Dermis microvascular lymphatic vessel endothelial cell (primary cell): Measurements from ENCODE around the gene MARCHF6. TPM values are rescaled to one million over a fixed set of nuclear protein-coding genes. Genes with fewer than 3 reads are reported as not detected.
"Not testable (repeated sequence)": the region's sequence is repeated elsewhere in the genome, so short reads cannot be mapped to it uniquely, and the experiment has no call there.

Experiments
- DNase-seq, 2 donors: peaks; one replicate each; pipeline versions ENCODE4 v3.0.0 to v3.0.0-alpha.2; 2010; ENCODE audit warnings: low read depth in 2 of 2
- total RNA-seq: library from RNA; depleted of rRNA; stranded (reverse); fragments of >200 nt; gene quantifications from 2 replicates; pipeline ENCODE4 v1.2.1, GENCODE V29; 2014

MARCHF6 gene
- total RNA-seq, 1 donor from 2014 or later = 34.5 TPM

DNA sequence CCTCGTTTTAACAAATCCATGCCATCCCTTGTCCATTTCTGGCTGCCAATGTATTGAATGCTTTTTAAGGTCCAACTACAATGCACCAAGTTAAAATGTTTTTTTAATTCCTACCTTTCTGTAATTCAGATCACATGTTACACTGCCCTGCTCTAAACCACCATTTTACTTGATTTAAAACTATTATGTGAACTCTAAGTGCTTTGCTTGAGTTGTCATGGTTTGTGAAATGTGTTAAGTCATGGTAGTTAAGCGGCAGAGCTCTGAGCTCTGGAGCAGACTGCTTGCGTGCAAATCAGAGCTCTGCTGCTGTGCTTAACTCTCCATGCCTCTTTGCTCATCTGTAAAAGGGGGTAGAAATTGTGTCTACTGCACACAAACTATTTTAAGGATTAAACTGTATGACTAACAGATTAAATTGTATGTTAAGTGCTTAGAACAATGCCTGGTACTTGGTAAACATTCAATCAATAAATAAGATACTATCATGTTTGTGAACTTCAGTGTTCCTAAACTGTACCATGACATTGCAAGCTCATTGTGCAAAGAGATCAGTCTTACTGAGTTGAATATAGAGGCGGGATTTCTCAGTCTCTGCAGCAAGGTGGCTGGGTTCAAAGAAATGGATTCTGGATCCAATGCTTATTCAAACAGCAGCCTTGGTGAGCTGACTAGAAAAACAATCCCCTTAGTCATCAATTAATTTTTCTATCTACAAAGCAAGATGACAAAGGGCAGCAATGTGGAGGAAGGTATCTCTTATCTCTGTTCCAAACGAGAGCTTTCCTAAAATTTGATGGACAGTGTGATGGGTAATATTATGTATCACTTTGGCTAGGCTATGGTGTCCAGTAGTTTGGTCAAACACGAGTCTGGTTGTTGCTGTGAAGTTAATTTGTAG, 29.7 kb upstream of the MARCHF6 start:
- DNase-seq = no peak

DNA sequence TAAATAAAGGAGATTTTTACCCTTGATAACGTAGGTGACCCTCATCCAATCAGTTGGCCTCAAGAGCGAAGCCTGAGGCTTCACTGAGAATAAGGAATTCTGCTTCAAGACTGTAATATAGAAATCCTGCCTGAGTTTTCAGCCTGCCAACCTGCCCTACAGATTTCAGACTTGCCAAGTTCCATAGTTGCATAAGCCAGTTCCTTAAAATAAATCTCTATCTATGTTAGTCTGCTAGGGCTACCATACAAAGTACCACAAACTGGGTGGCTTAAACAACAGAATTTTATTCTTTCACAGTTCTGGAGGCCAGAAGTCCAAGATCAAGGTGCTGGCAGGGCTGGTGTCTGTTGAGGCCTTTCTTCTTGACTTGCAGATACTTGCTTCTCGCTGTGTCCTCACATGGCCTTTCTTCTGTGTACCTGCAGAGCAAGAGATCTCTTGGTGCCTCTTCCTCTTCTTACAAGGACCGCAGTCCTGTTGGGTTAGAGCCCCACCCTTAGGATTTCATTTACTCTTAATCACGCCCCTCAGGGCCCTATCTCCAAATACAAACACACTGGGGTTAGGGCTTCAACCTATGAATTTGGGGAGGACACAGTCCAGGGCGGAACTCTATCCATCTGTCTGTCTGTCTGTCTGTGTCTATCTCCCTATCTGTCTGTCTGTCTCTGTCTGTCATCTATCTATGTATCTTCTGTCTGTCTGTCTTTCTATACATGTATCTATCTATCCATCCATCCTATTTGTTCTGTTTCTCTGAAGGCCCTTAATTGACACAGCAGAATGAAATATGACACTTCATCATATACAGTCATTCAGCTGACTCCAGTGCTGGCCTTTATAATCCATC, 28.8 kb upstream of the MARCHF6 start:
- DNase-seq = no peak

DNA sequence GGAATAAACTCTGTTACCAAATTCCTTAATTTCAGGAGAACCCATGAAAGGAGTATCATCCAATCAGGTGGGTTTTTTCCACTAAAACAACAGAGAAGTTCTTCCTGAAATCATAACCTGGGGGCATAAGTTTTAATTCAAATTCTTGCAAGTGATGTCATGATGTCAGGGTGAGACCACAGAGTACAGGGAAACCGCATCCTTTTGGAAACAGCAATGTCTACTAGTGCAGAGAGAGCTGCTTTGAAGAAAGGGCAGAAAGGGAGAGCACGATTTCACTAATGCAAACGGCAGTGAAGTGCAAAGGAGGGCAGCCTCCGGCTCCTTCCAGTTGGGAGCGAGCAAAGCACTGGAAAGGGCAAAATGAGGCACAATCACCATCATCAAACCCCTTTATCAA, 25.2 kb upstream of the MARCHF6 start:
- no peak for DNase-seq

GRCh38 chr5:10329446-10329819, 24.1 kb upstream of the MARCHF6 start:
- DNase-seq = no peak

DNA sequence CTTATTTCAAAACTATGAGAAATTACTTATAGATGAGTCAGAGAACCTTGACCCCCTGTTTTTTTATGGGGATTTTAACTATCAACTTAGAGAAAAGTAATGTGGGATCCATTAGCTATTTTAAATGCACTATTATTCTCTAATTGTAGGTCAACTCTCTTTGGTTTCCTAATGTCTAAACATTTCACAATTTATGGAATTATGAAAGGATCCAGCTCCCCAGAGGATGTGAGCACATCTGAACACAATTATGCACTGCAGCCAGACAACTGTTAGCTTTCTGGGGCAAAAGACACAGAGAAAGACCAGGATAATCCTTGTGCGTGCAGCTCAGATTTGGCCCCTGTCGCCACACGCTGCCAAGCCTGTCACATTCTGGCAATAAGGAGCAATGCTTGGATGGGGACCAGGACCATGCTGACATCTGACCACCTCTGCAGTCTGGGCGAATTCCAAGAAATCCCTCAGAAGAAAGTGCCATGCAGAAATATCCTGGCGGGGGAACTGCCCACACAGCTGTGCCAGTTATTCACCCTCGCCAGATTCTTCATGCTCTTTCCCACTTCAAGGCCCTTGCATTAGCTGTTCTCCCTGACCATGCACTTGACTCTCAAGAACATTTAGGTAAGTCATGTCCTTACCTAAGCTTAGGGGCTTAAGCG, 23.5 kb upstream of the MARCHF6 start:
- DNase-seq = no peak

DNA sequence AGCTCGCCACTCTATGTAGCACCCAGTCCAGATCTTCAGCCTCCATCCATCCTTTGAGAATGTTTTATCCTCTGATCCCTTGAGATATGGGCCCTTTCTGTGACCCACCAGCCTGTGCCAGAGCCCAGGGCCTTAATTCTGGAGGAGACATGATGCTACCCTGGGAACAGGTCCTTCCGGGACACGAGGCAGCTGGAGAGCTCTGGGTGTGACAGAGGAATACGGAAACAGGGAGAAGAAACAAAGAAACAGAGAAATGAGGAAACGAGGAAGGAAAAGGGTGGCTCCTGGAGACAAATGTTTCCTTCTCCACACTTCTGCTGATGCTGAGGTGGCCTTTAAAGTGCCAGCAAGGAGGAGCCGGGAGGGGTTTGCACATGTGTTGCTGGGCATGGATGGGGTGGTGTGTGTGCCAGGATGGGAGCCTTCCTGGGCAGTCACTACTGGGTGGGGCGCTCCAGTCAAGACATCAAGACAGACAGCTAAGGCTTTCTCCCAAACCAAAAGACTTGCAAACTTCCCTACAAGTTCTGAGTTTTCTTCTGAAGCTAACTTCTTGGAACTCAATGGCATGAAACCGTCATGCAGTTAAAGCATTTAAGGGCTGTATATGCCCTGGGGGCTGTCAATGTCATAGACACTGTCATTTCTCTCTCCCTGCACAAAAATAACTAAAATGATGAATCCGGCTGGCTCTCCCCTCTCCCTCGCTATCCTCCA, 22.8 kb upstream of the MARCHF6 start:
- DNase-seq = no peak

DNA sequence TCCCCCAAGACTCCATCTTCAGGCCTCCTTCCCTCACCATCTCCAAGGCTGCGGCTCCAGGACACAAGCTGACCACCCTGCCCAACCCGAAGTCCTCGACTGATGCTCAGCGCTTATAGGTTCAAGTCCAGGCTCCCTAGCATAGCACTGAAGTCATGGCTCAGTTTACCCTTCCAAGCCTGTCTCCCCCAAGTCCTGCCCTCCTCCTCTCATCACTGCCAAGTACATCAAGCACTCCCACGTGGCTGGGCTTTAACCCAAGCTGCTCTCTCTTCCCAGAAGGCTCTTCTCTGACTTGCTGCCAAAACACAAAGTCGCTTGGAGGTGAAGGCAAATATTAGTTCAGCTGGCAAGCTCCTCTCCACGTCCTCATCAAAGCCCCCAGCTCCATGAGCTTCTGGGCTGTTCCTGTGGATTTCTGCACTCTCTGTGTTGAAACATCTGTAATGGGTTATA, 22.1 kb upstream of the MARCHF6 start:
- DNase-seq = no peak

DNA sequence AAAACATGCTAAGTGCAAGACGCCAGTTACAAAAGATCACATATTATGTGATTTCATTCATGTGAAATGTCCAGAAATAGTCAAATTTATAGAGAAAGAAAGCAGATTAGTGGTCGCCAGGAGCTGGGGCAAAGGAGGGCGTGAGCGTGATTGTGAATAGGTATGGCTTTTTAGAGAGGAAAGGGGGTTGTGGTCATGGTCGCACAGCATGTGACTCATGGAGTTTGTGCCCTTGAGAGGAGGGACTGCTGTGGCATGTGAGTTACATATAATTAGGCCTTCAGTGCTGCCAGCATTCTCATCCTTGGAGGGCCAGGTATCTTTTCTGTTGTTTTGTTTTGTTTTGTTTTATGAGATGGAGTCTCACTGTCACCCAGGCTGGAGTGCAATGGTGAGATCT, 21.2 kb upstream of the MARCHF6 start:
- no peak for DNase-seq

DNA sequence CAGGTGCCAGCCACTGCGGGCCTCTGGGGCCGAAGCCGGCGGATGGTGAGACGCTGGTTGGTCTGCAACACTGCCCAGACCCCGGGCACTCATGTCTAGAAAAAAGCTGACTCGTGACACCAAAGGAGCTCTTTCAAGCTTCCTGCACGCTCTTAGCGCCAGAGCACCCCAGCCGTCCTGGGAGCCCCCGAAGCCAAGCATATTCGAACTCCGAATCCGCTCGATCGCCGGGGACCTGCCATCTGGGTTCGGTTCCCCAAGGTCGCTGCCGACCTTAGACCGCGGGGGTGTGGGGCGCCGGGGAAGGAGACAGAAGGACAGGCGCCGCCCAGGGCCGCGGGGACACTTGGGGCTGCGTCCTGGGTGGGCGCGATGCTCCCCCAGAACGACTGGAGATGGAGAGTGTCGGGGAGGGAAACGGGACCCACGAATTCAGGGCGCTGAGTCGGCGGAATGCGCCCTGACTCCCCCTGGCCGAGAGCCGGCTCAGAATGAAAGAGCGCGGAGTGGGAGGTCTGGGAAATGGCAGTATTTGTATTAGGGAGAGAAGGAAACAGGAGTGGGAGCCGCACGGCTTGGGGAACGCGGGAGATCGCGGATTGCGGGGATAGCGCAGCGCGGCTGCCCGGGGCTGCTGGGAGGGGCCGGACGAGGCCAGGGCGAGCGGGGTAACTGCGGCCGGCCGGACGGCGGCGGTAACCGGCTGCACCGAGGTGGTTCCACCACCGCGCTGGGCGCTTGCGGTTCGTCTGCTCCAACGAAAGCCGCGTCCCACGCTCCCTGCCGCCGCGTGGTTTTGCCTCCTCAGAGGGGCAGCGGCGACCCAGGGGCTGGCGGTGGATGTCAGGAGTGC, 20.1 kb upstream of the MARCHF6 start:
- DNase-seq = peak; percentile 11 to 54

GRCh38 chr5:10334831-10335230, 18.7 kb upstream of the MARCHF6 start:
- DNase-seq = no peak

DNA sequence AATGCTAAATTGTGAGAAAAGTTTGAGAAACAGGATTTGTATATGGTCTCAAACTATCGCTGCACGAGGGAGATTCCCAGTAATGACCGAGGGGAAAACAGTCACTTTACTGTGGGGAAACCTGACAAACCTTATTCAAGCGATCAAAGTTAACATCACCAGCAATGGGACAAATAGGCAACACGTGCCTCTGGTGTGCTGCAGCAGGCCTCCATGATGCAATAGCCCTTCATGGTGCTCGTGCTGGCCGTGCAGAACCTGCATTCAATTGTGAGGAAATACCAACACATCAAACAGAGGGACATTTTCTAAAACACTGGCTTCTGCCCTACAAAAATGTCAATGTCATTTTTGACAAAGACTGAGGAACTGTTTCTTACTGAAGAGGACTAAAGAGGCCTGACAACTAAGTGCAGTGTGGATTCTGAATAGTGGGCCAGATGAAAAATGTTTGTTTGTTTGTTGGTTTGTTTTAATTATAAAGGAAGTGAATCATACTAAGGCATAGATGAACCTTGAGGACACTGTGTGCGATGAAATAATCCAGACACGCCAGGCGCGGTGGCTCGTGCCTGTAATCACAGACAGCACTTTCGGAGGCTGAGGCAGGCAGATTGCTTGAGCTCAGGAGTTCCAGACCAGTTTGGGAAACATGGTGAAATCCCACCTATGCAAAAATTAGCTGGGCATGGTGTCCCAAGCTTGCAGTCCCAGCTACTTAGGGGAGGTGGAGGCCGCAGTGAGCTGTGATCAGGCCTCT, 17.6 kb upstream of the MARCHF6 start:
- no peak for DNase-seq

DNA sequence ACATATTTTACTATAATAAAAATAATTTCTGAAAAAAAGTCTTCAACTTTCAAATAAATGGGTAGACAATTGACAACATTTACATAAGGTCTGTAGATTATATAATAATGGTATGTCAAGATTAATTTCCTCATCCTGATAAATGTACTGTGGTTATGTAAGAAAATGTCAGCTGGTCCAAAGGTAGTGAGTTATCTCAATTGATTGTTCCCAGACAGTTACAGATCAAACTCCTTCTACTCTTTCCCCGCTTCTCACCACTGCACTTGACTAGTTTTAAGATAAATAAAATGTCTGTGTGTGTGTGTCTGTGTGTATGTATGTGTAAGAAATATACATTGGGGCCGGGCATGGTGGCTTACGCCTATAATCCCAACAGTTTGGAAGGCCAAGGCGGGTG, 16.4 kb upstream of the MARCHF6 start:
- no peak for DNase-seq

GRCh38 chr5:10337986-10338385, 15.5 kb upstream of the MARCHF6 start:
- DNase-seq = no peak

GRCh38 chr5:10338686-10339057, 14.8 kb upstream of the MARCHF6 start:
- no peak for DNase-seq

- DNase-seq = no peak
Measured at GRCh38 chr5:10339058-10339811, 14.3 kb upstream of the MARCHF6 start.

DNA sequence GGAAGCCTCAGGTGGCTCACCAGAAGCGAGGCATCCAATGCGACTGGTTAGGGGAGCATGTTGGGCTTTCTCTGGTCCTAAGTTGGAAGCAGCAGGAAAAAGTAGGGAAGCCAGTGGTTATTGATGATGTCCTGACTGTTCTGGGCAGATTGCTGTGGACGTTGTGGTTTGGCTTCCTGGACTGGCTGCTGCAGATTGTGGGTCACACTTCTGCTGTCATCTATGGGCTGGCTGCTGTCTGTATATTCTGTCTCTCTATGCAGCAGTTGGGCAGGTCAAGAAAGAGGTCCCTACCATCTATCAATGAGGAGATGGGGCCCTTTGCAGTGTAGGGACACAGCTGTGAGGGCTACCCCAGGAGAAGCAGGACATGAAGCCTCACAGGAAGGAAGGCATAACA, 13.5 kb upstream of the MARCHF6 start:
- no peak for DNase-seq

GRCh38 chr5:10343486-10343885, 10.0 kb upstream of the MARCHF6 start:
- no peak for DNase-seq

DNA sequence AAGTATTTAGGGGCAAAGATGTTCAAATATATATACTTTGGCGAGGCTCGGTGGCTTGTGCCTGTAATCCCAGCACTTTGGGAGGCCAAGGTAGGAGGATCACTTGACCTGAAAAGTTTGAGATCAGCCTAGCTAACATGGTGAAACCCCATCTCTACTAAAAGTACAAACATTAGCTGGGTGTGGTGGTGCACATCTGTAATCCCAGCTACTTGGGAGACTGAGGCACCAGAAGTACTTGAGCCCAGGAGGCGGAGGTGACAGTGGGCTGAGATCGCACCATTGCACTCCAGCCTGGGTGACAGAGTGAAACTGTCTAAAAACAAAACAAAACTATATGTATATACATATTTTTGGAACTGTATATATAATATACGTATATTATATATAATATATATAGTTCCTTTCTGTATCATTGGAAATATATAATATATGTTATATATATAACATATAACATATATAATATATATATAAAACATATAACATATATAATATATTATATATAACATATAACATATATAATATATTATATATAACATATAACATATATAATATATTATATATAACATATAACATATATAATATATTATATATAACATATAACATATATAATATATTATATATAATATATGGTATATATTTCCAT, 8.9 kb upstream of the MARCHF6 start:
- DNase-seq = not testable (repeated sequence)
